ENCODE measurements around the gene NUTF2.

NUTF2 gene

GRCh38 chr16:67865318-67865717 is 18.6 kb downstream of the NUTF2 start:
- no peak for DNase-seq

- DNase-seq = no peak
Observed at GRCh38 chr16:67868290-67868689, 21.6 kb downstream of the NUTF2 start.

GRCh38 chr16:67869653-67870052 is 22.9 kb downstream of the NUTF2 start:
- DNase-seq = no peak

GRCh38 chr16:67871256-67871655 is 24.5 kb downstream of the NUTF2 start:
- DNase-seq = no peak

GRCh38 chr16:67872131-67872630 is 25.4 kb downstream of the NUTF2 start:
- DNase-seq = no peak

- DNase-seq = peak; percentile 93
Observed at GRCh38 chr16:67872631-67873434, 26.1 kb downstream of the NUTF2 start, which contains the start of gene EDC4. Gene EDC4, plus strand, starts transcription at chr16:67873052. Its CDS starts 210 bp downstream, at chr16:67873262.

- no peak for DNase-seq
Observed at GRCh38 chr16:67873435-67874370, 27.0 kb downstream of the NUTF2 start.

- no peak for DNase-seq
Observed at GRCh38 chr16:67874372-67874771, 27.6 kb downstream of the NUTF2 start.

GRCh38 chr16:67877064-67877463 is 30.3 kb downstream of the NUTF2 start:
- DNase-seq = no peak

GRCh38 chr16:67878232-67878631 is 31.5 kb downstream of the NUTF2 start:
- DNase-seq = no peak

GRCh38 chr16:67878846-67879245 is 32.1 kb downstream of the NUTF2 start:
- DNase-seq = no peak

- DNase-seq = no peak
Observed at GRCh38 chr16:67879462-67879861, 32.7 kb downstream of the NUTF2 start.

- DNase-seq = no peak
Observed at GRCh38 chr16:67879936-67880335, 33.2 kb downstream of the NUTF2 start.

- no peak for DNase-seq
Observed at GRCh38 chr16:67880584-67880983, 33.9 kb downstream of the NUTF2 start.

GRCh38 chr16:67881621-67882161 is 35.0 kb downstream of the NUTF2 start:
- no peak for DNase-seq

- no peak for DNase-seq
Observed at GRCh38 chr16:67882374-67883145, 35.8 kb downstream of the NUTF2 start.

- DNase-seq = no peak
Observed at GRCh38 chr16:67883146-67883871, 36.6 kb downstream of the NUTF2 start.

- peak; percentile 76 for DNase-seq
Observed at GRCh38 chr16:67883872-67884261, 37.1 kb downstream of the NUTF2 start.

GRCh38 chr16:67884684-67885083 is 38.0 kb downstream of the NUTF2 start, which contains the start of gene NRN1L:
Gene NRN1L, plus strand, starts transcription at chr16:67884885. Its CDS starts 19 bp downstream, at chr16:67884904.
- DNase-seq = no peak

- DNase-seq = no peak
Observed at GRCh38 chr16:67885545-67885944, 38.8 kb downstream of the NUTF2 start.

- no peak for DNase-seq
Observed at GRCh38 chr16:67885976-67886375, 39.2 kb downstream of the NUTF2 start.

- no peak for DNase-seq
Observed at GRCh38 chr16:67886387-67886786, 39.7 kb downstream of the NUTF2 start.

Measured in activated CD4-positive, alpha-beta T cell treated with anti-CD3 and anti-CD28 coated beads, Interleukin-2, Interleukin-6, amounts not matched to agents 100 ng/mL and 50 ng/mL, durations not matched to agents 16 hours and 8 hours (primary cell).